ENCODE results near the gene CYB5R3. TPM values are rescaled to one million over a fixed set of nuclear protein-coding genes. Genes with fewer than 3 reads are reported as not detected.

CYB5R3 gene
- polyA plus RNA-seq, 1 of the 3 experiments (the other 2 are of a cell fraction), result 106 TPM

- ChIA-PET CTCF (no interaction called here), POLR2A (interaction anchor here (1.5 kb wide), 1 partner anchor 12 kb away, joined by 6 read pairs; the partner anchor contains the start of gene CYB5R3)
- peaks cover 53% of the 10 kb centered on the region for H3K79me2 ChIP-seq (ENCODE audit: insufficient read depth)
- no peak for DNase-seq
- no peak for TF ChIP-seq GABPA (IDR thresholded peaks at IDR 0.05; ENCODE audit: low read depth)
- TF ChIP-seq IRF3 (IDR thresholded peaks at IDR 0.05; ENCODE audit: low read depth, low read length), result no peak
- TF ChIP-seq, protein P1, sequence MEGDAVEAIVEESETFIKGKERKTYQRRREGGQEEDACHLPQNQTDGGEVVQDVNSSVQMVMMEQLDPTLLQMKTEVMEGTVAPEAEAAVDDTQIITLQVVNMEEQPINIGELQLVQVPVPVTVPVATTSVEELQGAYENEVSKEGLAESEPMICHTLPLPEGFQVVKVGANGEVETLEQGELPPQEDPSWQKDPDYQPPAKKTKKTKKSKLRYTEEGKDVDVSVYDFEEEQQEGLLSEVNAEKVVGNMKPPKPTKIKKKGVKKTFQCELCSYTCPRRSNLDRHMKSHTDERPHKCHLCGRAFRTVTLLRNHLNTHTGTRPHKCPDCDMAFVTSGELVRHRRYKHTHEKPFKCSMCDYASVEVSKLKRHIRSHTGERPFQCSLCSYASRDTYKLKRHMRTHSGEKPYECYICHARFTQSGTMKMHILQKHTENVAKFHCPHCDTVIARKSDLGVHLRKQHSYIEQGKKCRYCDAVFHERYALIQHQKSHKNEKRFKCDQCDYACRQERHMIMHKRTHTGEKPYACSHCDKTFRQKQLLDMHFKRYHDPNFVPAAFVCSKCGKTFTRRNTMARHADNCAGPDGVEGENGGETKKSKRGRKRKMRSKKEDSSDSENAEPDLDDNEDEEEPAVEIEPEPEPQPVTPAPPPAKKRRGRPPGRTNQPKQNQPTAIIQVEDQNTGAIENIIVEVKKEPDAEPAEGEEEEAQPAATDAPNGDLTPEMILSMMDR (IDR thresholded peaks at IDR 0.05), result no peak
- no peak for TF ChIP-seq MEF2A (IDR thresholded peaks at IDR 0.05; ENCODE audit: borderline replicate concordance, low read depth)
- TF ChIP-seq TCF12 (IDR thresholded peaks at IDR 0.05), result no peak
- TF ChIP-seq USF2 (IDR thresholded peaks at IDR 0.05; ENCODE audit: borderline replicate concordance, low read depth, low read length), result no peak
- no peak for TF ChIP-seq FOSL2 (IDR thresholded peaks at IDR 0.05; ENCODE audit: borderline replicate concordance, low read depth)
- TF ChIP-seq, protein P2, sequence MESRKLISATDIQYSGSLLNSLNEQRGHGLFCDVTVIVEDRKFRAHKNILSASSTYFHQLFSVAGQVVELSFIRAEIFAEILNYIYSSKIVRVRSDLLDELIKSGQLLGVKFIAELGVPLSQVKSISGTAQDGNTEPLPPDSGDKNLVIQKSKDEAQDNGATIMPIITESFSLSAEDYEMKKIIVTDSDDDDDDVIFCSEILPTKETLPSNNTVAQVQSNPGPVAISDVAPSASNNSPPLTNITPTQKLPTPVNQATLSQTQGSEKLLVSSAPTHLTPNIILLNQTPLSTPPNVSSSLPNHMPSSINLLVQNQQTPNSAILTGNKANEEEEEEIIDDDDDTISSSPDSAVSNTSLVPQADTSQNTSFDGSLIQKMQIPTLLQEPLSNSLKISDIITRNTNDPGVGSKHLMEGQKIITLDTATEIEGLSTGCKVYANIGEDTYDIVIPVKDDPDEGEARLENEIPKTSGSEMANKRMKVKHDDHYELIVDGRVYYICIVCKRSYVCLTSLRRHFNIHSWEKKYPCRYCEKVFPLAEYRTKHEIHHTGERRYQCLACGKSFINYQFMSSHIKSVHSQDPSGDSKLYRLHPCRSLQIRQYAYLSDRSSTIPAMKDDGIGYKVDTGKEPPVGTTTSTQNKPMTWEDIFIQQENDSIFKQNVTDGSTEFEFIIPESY (IDR thresholded peaks at IDR 0.05; ENCODE audit: borderline replicate concordance, low read depth), result no peak
- no peak for TF ChIP-seq USF1 (IDR thresholded peaks at IDR 0.05; ENCODE audit: borderline replicate concordance, low read depth)
- H3K4me3 ChIP-seq (ENCODE audit: low read depth in 2 of 2, low read length in 1 of 2), result no peak overlapping the region
- H3K27ac ChIP-seq (ENCODE audit: low read depth in 2 of 2, low read length in 1 of 2), result no peak overlapping the region
- no peaks in the 10 kb centered on the region for H3K27me3 ChIP-seq (ENCODE audit: insufficient read depth)
- no peaks in the 10 kb centered on the region for H4K20me1 ChIP-seq (ENCODE audit: insufficient read depth)
- H3K9ac ChIP-seq, result no peak overlapping the region
- H2AFZ ChIP-seq (ENCODE audit: low read depth), result no peak overlapping the region
- H3K9me2 ChIP-seq, result no peaks in the 10 kb centered on the region
- no CpG with 5 or more reads among the region's 12 CpGs for WGBS (ENCODE audit: low lambda C conversion rate)
- H3K36me3 ChIP-seq (replicated peaks in 1 of 2; ENCODE audit: control insufficient read depth in 1 of 2, insufficient read depth in 2 of 2, low read length in 1 of 2), result no peaks in the 10 kb centered on the region
- H3K9me3 ChIP-seq, result no peaks in the 10 kb centered on the region
- no peak overlapping the region for H3K4me2 ChIP-seq
- H3K4me1 ChIP-seq (ENCODE audit: control insufficient read depth in 1 of 2, insufficient read depth in 2 of 2, low read depth in 1 of 2, low read length in 1 of 2), result no peaks in the 10 kb centered on the region
- H3F3A ChIP-seq (replicated peaks; ENCODE audit: insufficient read depth), result peaks cover 5% of the 10 kb centered on the region
Measured at GRCh38 chr22:42637555-42637954, 11.6 kb downstream of the CYB5R3 start.

Measured in SK-N-SH (cell line).